Testis (tissue), 2 donors: ENCODE measurements around the gene CTAGE15.
"Not testable (repeated sequence)": the region's sequence is repeated elsewhere in the genome, so short reads cannot be mapped to it uniquely, and the experiment has no call there.

Source experiments
- POLR2A ChIP-seq: fragments of 450-650 bp; IDR thresholded peaks from one replicate; pipeline ENCODE4 v1.6.1; 2017; ENCODE audit warnings: antibody characterized with exemption, mild to moderate bottlenecking, moderate library complexity
- TF ChIP-seq, protein P1 (sequence below), 3 experiments: fragments of 450-650 bp in 2 of 3; fragments of 200-600 bp in 1 of 3; sonication (generic) in 1 of 3; IDR thresholded peaks; one replicate each; pipeline ENCODE4 v1.5.1; 2016 to 2019; ENCODE audit warnings: antibody characterized with exemption in 3 of 3, mild to moderate bottlenecking in 2 of 3, moderate library complexity in 1 of 3

DNA sequence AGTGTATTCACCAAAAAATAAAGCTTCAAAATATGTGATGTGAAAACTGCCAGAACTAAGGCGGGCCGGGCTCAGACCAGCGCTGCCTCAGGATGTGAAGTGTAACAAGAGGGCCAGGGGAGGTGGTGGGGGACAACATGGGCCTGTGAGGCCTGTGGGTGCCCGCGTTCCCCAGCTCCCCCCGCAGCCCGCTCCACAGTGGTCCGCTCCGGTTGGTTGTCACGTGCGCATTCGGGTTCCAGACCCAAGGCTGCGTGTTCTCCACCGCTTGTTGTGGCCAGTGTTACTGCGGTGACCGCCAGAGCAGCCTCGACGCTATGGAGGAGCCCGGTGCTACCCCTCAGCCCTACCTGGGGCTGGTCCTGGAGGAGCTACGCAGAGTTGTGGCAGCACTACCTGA is at the start of gene CTAGE15:
- TF ChIP-seq, protein P1, sequence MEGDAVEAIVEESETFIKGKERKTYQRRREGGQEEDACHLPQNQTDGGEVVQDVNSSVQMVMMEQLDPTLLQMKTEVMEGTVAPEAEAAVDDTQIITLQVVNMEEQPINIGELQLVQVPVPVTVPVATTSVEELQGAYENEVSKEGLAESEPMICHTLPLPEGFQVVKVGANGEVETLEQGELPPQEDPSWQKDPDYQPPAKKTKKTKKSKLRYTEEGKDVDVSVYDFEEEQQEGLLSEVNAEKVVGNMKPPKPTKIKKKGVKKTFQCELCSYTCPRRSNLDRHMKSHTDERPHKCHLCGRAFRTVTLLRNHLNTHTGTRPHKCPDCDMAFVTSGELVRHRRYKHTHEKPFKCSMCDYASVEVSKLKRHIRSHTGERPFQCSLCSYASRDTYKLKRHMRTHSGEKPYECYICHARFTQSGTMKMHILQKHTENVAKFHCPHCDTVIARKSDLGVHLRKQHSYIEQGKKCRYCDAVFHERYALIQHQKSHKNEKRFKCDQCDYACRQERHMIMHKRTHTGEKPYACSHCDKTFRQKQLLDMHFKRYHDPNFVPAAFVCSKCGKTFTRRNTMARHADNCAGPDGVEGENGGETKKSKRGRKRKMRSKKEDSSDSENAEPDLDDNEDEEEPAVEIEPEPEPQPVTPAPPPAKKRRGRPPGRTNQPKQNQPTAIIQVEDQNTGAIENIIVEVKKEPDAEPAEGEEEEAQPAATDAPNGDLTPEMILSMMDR (IDR thresholded peaks at IDR 0.05): not testable (repeated sequence)
- TF ChIP-seq POLR2A: not testable (repeated sequence)
